IMR-90 (cell line): ENCODE results near the gene TAS1R1. TPM values are rescaled to one million over a fixed set of nuclear protein-coding genes. Genes with fewer than 3 reads are reported as not detected.

Source experiments
- ATAC-seq: fragments of 200-7000 bp; cut with Tn5 transposase; 2 replicates; pipeline ENCODE4 v1.9.1; 2020; ENCODE audit warnings: low read depth, mild to moderate bottlenecking, moderate library complexity
- BruUV-seq: library from RNA; stranded (reverse); fragments of 400-500 nt; replicated peaks from 2 replicates; lab custom pipeline; 2021; lab: Mats Ljungman, UMichigan
- CTCF ChIA-PET: fragments of 300-600 bp; formaldehyde crosslinking; extraction: SDS; loops from one replicate; lab custom pipeline; 2021; ENCODE audit warnings: antibody characterized with exemption; lab: Yijun Ruan, JAX
- POLR2A ChIA-PET: fragments of 300-600 bp; sonication (Branson Sonifier 250); formaldehyde crosslinking; loops from one replicate; lab custom pipeline; 2022; ENCODE audit warnings: antibody characterized with exemption; ENCODE audit not compliant: unreplicated experiment; lab: Charles Lee
- DNase-seq: peaks from one replicate; pipeline ENCODE4 v3.0.0; 2013
- H2AFZ ChIP-seq: replicated peaks from 2 replicates; pipeline ENCODE3; 2013; ENCODE audit warnings: low read length, mild to moderate bottlenecking; ENCODE audit not compliant: poor library complexity
- H2AK5ac ChIP-seq: 2 replicates; pipeline ENCODE4 v1.6.1; 2013; ENCODE audit warnings: low read depth, low read length, inconsistent platforms
- H2AK9ac ChIP-seq: replicated peaks from 2 replicates; pipeline ENCODE3; 2013; ENCODE audit warnings: mild to moderate bottlenecking, low read depth, low read length, moderate library complexity; ENCODE audit not compliant: poor library complexity
- H2BK120ac ChIP-seq: 2 replicates; pipeline ENCODE4 v1.6.1; 2013; ENCODE audit warnings: low read depth, low read length, inconsistent platforms
- H2BK15ac ChIP-seq: 3 replicates; pipeline ENCODE4 v1.6.1; 2013; ENCODE audit warnings: low read depth, low read length, inconsistent platforms
- H2BK20ac ChIP-seq: 2 replicates; pipeline ENCODE4 v1.6.1; 2013; ENCODE audit warnings: low read depth, mild to moderate bottlenecking, inconsistent platforms, low read length, moderate library complexity
- H2BK5ac ChIP-seq: 2 replicates; pipeline ENCODE4 v1.6.1; 2013; ENCODE audit warnings: mild to moderate bottlenecking, low read depth, low read length, inconsistent platforms; ENCODE audit not compliant: poor library complexity, severe bottlenecking
- H3K14ac ChIP-seq: replicated peaks from 2 replicates; pipeline ENCODE4 v1.6.1; 2013; ENCODE audit warnings: low read depth, low read length, inconsistent platforms
- H3K18ac ChIP-seq: 2 replicates; pipeline ENCODE4 v1.6.1; 2013; ENCODE audit warnings: low read depth, low read length, control low read depth
- H3K23ac ChIP-seq: 2 replicates; pipeline ENCODE4 v1.6.1; 2013; ENCODE audit warnings: low read depth, low read length, inconsistent platforms
- H3K27ac ChIP-seq: 2 replicates; pipeline ENCODE4 v1.5.1; 2013; ENCODE audit warnings: mild to moderate bottlenecking, control low read depth, low read length; ENCODE audit not compliant: insufficient read depth
- H3K27me3 ChIP-seq: 2 replicates; pipeline ENCODE4 v1.6.1; 2013; ENCODE audit warnings: low read length; ENCODE audit not compliant: control insufficient read depth, insufficient read depth
- H3K36me3 ChIP-seq: 2 replicates; pipeline ENCODE4 v1.6.1; 2013; ENCODE audit warnings: low read length, mixed read lengths; ENCODE audit not compliant: control insufficient read depth, insufficient read depth
- H3K4ac ChIP-seq: 2 replicates; pipeline ENCODE4 v1.6.1; 2013; ENCODE audit warnings: low read depth, low read length, inconsistent platforms
- H3K4me1 ChIP-seq: 2 replicates; pipeline ENCODE4 v1.6.1; 2013; ENCODE audit warnings: low read length, mixed read lengths; ENCODE audit not compliant: control insufficient read depth, insufficient read depth
- H3K4me2 ChIP-seq: 2 replicates; pipeline ENCODE4 v1.6.1; 2013; ENCODE audit warnings: low read depth, mild to moderate bottlenecking, control low read depth, low read length, moderate library complexity
- H3K4me3 ChIP-seq: 2 replicates; pipeline ENCODE4 v1.5.1; 2013; ENCODE audit warnings: low read depth, mild to moderate bottlenecking, control low read depth, low read length, moderate library complexity; ENCODE audit not compliant: insufficient read depth
- H3K56ac ChIP-seq: 2 replicates; pipeline ENCODE4 v1.6.1; 2013; ENCODE audit warnings: low read length, inconsistent platforms; ENCODE audit not compliant: insufficient read depth; ENCODE audit errors: extremely low read depth
- H3K79me1 ChIP-seq, 2 experiments: 2 replicates each; pipeline ENCODE4 v1.6.1; 2013; ENCODE audit warnings: low read length in 2 of 2, inconsistent platforms in 1 of 2, low read depth in 1 of 2
- H3K9ac ChIP-seq: 2 replicates; pipeline ENCODE4 v1.6.1; 2013; ENCODE audit warnings: low read depth, low read length, control low read depth
- H3K9me1 ChIP-seq: 2 replicates; pipeline ENCODE4 v1.6.1; 2013; ENCODE audit warnings: low read length, inconsistent platforms; ENCODE audit not compliant: insufficient read depth
- H3K9me3 ChIP-seq: 2 replicates; pipeline ENCODE4 v1.6.1; 2013; ENCODE audit warnings: low read length; ENCODE audit not compliant: control insufficient read depth, insufficient read depth
- H4K20me1 ChIP-seq: 2 replicates; pipeline ENCODE4 v1.6.1; 2013; ENCODE audit warnings: low read length, inconsistent platforms; ENCODE audit not compliant: insufficient read depth
- H4K5ac ChIP-seq: 2 replicates; pipeline ENCODE4 v1.6.1; 2013; ENCODE audit warnings: mild to moderate bottlenecking, low read depth, low read length, control low read depth
- H4K8ac ChIP-seq, 2 experiments: 2 replicates each; pipeline ENCODE4 v1.6.1; 2013; ENCODE audit warnings: low read depth in 2 of 2, low read length in 2 of 2, control low read depth in 1 of 2, inconsistent platforms in 1 of 2
- H4K91ac ChIP-seq: 2 replicates; pipeline ENCODE4 v1.6.1; 2013; ENCODE audit warnings: low read depth, low read length, inconsistent platforms; ENCODE audit not compliant: insufficient read depth
- CHD1 ChIP-seq: IDR thresholded peaks from 2 replicates; pipeline ENCODE4 v1.6.1; 2012; ENCODE audit warnings: low read depth, low read length, improper control_type of control experiment
- FOS ChIP-seq: fragments of 150-350 bp; IDR thresholded peaks from 2 replicates; pipeline ENCODE4 v1.6.1; 2016; ENCODE audit warnings: low read depth, low read length
- MAZ ChIP-seq: IDR thresholded peaks from 2 replicates; pipeline ENCODE4 v1.6.1; 2012; ENCODE audit warnings: low read depth, mild to moderate bottlenecking, low read length, improper control_type of control experiment, moderate library complexity, borderline replicate concordance
- MXI1 ChIP-seq: IDR thresholded peaks from 2 replicates; pipeline ENCODE4 v1.6.1; 2012; ENCODE audit warnings: low read depth, mild to moderate bottlenecking, low read length, moderate library complexity, borderline replicate concordance
- NFE2L2 ChIP-seq: fragments of 150-350 bp; IDR thresholded peaks from 2 replicates; pipeline ENCODE4 v1.6.1; 2016; ENCODE audit warnings: low read depth, mild to moderate bottlenecking, low read length
- RAD21 ChIP-seq: IDR thresholded peaks from 2 replicates; pipeline ENCODE4 v1.6.1; 2012; ENCODE audit warnings: low read length, improper control_type of control experiment
- RCOR1 ChIP-seq: IDR thresholded peaks from 2 replicates; pipeline ENCODE4 v1.6.1; 2012; ENCODE audit warnings: mild to moderate bottlenecking, low read length, improper control_type of control experiment; ENCODE audit not compliant: insufficient replicate concordance
- SMC3 ChIP-seq: fragments of 150-350 bp; IDR thresholded peaks from 2 replicates; pipeline ENCODE4 v1.6.1; 2016; ENCODE audit warnings: low read depth, mild to moderate bottlenecking, antibody characterized with exemption, low read length, moderate library complexity
- WGBS, 2 experiments: methylation state at CpG; one replicate each; pipeline versions ENCODE4 v1.1.5 to v1.1.7; 2013; ENCODE audit warnings: missing lambda C conversion rate in 2 of 2; ENCODE audit not compliant: insufficient read length in 1 of 2; ENCODE audit errors: extremely low coverage in 2 of 2; 5-methylcytosine and 5-hydroxymethylcytosine counted together
- dilution Hi-C: fragments of 300-500 bp; cut with HindIII; formaldehyde crosslinking; loops from one replicate; pipeline ENCODE4 v1.14.3; 2018; ENCODE audit warnings: low sequenced_read_pairs; ENCODE audit not compliant: unreplicated experiment
- in situ Hi-C: fragments of 300-500 bp; cut with MboI; formaldehyde crosslinking; loops from 3 replicates; pipeline ENCODE4 v1.14.3; 2019; ENCODE audit warnings: low sequenced_read_pairs, inconsistent platforms, mixed read lengths
- intact Hi-C: fragments of 100-400 bp; cut with micrococcal nuclease; formaldehyde crosslinking; loops from 2 replicates; pipeline ENCODE4 v1.10.0; 2022
- polyA plus RNA-seq, 3 experiments: library from polyadenylated mRNA; depleted of rRNA; stranded (reverse); fragments of >200 nt; gene quantifications; 2 replicates each; pipeline ENCODE4 v1.2.3, GENCODE V29; 2012; ENCODE audit warnings: low replicate concordance in 1 of 3
- total RNA-seq: library from RNA; depleted of rRNA; stranded (reverse); fragments of >200 nt; gene quantifications from 2 replicates; pipeline ENCODE4 v1.2.3, GENCODE V29; 2012
- TF ChIP-seq, protein P1 (sequence below): fragments of 150-350 bp; IDR thresholded peaks from 2 replicates; pipeline ENCODE4 v1.6.1; 2017; ENCODE audit warnings: mild to moderate bottlenecking, antibody characterized with exemption, low read length, low read depth

Gene TAS1R1
- total and polyA plus RNA-seq, 2 of the 4 experiments (the other 2 are of a cell fraction), result 0.05 TPM; not detected in 1

DNA sequence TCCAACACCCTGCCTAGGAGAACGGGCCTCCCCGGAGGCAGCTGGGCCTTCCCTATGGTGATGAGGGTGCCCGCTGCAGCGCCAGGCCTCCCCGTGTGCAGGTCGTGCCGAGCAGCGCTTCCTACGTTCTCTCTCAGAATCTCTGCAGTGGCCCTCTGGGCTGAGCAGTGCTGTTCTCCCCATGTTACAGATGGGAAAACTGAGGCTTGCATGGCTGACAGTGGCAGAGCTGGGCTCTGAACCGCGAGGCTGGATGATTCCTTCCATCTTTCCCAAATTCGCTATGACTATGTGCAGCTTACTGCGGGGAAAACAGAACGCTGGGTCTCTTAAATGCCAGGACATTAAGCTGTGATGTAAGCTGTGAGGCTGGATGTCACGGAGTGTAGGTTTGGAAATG lies 38.7 kb downstream of the TAS1R1 start:
- ATAC-seq (no peak), DNase-seq (no peak)
- in situ Hi-C loops (no loop called here), dilution Hi-C loops (no loop called here), intact Hi-C loops (no loop called here)
- H2AK9ac ChIP-seq, result peak overlapping the region; percentile 74
- H3K27me3 ChIP-seq, result no peaks in the 10 kb centered on the region
- TF ChIP-seq NFE2L2, result no peak
- TF ChIP-seq MXI1, result no peak
- no peak for TF ChIP-seq MAZ
- no peak for TF ChIP-seq RAD21
- TF ChIP-seq, protein P1, sequence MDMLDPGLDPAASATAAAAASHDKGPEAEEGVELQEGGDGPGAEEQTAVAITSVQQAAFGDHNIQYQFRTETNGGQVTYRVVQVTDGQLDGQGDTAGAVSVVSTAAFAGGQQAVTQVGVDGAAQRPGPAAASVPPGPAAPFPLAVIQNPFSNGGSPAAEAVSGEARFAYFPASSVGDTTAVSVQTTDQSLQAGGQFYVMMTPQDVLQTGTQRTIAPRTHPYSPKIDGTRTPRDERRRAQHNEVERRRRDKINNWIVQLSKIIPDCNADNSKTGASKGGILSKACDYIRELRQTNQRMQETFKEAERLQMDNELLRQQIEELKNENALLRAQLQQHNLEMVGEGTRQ, result no peak
- no peak for TF ChIP-seq FOS
- no peak for TF ChIP-seq SMC3
- TF ChIP-seq CHD1, result no peak
- TF ChIP-seq RCOR1, result no peak
- no peak overlapping the region for H4K91ac ChIP-seq
- H3K4me1 ChIP-seq, result no peaks in the 10 kb centered on the region; the same call in 1 of the 2 replicates
- H3K14ac ChIP-seq, result no peak overlapping the region
- no peak overlapping the region for H3K56ac ChIP-seq
- H2AK5ac ChIP-seq, result no peak overlapping the region
- H4K5ac ChIP-seq, result no peak overlapping the region
- H3K9ac ChIP-seq, result no peak overlapping the region
- no peak overlapping the region for H2BK15ac ChIP-seq
- H4K8ac ChIP-seq, result no peak overlapping the region
- H3K9me1 ChIP-seq, result 0 out of 2 replicates have a peak, but pooled peaks cover under 1% of the 10 kb centered on the region
- no peak overlapping the region for H2BK120ac ChIP-seq
- H2AFZ ChIP-seq, result peak overlapping the region; percentile 23
- no peak overlapping the region for H3K18ac ChIP-seq
- H3K79me1 ChIP-seq, result peaks cover 13 to 83% of the 10 kb centered on the region in 2 experiments
- POLR2A ChIA-PET, result no interaction called here
- no TSS peak for BruUV-seq
- H2BK20ac ChIP-seq, result no peak overlapping the region
- CTCF ChIA-PET, result no interaction called here
- H3K4me3 ChIP-seq, result no peak overlapping the region
- H3K9me3 ChIP-seq, result no peaks in the 10 kb centered on the region
- no peak overlapping the region for H3K23ac ChIP-seq
- 100% methylated on average over 2 of the region's 15 CpGs; no CpG with 5 or more reads in 1 of the 2 experiments for WGBS, 2 experiments
- H3K4me2 ChIP-seq, result no peak overlapping the region
- no peak overlapping the region for H2BK5ac ChIP-seq
- H3K27ac ChIP-seq, result no peak overlapping the region
- peaks cover 79% of the 10 kb centered on the region for H4K20me1 ChIP-seq
- peaks cover 88% of the 10 kb centered on the region for H3K36me3 ChIP-seq
- H3K4ac ChIP-seq, result no peak overlapping the region
